ENCODE measurements around the gene CFB. TPM values are rescaled to one million over a fixed set of nuclear protein-coding genes. Genes with fewer than 3 reads are reported as not detected.

Gene CFB
- total and polyA plus RNA-seq, 2 donors (not counting 3 experiments of a cell fraction or from before 2014, with no cell fraction given) = 0.87 to 1.5 TPM

- ChIA-PET POLR2A (no interaction called here), CTCF (no interaction called here)
- H3K9me1 ChIP-seq (replicated peaks; ENCODE audit: control insufficient read depth, extremely low read depth, insufficient read depth, low read length) = no peaks in the 10 kb centered on the region
- FAIRE-seq (no peak), DNase-seq (ENCODE audit: low read depth, low spot score) (no peak)
- H3K9me3 ChIP-seq (replicated peaks; ENCODE audit: control insufficient read depth, insufficient read depth, low read length) = no peaks in the 10 kb centered on the region
- H2AFZ ChIP-seq (ENCODE audit: low read depth, low read length) = no peak overlapping the region
- peaks cover 3% of the 10 kb centered on the region for H3K4me1 ChIP-seq (ENCODE audit: control insufficient read depth, extremely low read depth, insufficient read depth, low read length)
- no peak overlapping the region for H3K27ac ChIP-seq (ENCODE audit: insufficient read depth, low read depth, low read length)
- H3K4me2 ChIP-seq (ENCODE audit: insufficient read depth, low read length) = no peak overlapping the region
- no peak overlapping the region for H3K4me3 ChIP-seq (replicated peaks in 1 of 3; ENCODE audit: insufficient read depth in 1 of 3, low read depth in 1 of 3, low read length in 3 of 3)
- no peak for TF ChIP-seq MAX (IDR thresholded peaks at IDR 0.05; ENCODE audit: insufficient read depth, insufficient read length)
- TF ChIP-seq JUN (IDR thresholded peaks at IDR 0.05; ENCODE audit: borderline replicate concordance, insufficient read depth, insufficient read length, low read depth) = no peak
- TF ChIP-seq GATA2 (IDR thresholded peaks at IDR 0.05; ENCODE audit: insufficient read depth, insufficient read length, low read depth, low read length) = no peak
- no peak for TF ChIP-seq POLR2A (IDR thresholded peaks at IDR 0.05; ENCODE audit: low read depth, low read length)
- no peak for TF ChIP-seq MYC (IDR thresholded peaks at IDR 0.05; ENCODE audit: low read depth, low read length)
- no peak for TF ChIP-seq CTCF (IDR thresholded peaks at IDR 0.05; ENCODE audit: extremely low read depth in 1 of 2, insufficient read depth in 1 of 2, low read depth in 1 of 2, low read length in 2 of 2)
- no peak for TF ChIP-seq EZH2 (IDR thresholded peaks at IDR 0.05; ENCODE audit: borderline replicate concordance, low read depth, low read length, severe bottlenecking)
- no peak for TF ChIP-seq POLR2AphosphoS5 (IDR thresholded peaks at IDR 0.05; ENCODE audit: insufficient read depth, low read depth, low read length)
- TF ChIP-seq FOS (IDR thresholded peaks at IDR 0.05; ENCODE audit: borderline replicate concordance, insufficient read depth, low read length) = no peak
- no peaks in the 10 kb centered on the region for H3K36me3 ChIP-seq (ENCODE audit: control insufficient read depth in 2 of 2, extremely low read depth in 1 of 2, insufficient read depth in 2 of 2, low read length in 2 of 2)
- H4K20me1 ChIP-seq (replicated peaks; ENCODE audit: control insufficient read depth, extremely low read depth, insufficient read depth, low read length) = no peaks in the 10 kb centered on the region
- dilution Hi-C loops (cut with MboI; ENCODE audit: extremely low pct_ligation_motif_present, low sequenced_read_pairs) (no loop called here), intact Hi-C loops (cut with micrococcal nuclease) (no loop called here)
- BruUV-seq (replicated peaks) = no TSS peak
- no peaks in the 10 kb centered on the region for H3K79me2 ChIP-seq (ENCODE audit: control insufficient read depth, insufficient read depth, low read length)
- no peaks in the 10 kb centered on the region for H3K27me3 ChIP-seq (ENCODE audit: control insufficient read depth in 2 of 2, insufficient read depth in 2 of 2, low read length in 2 of 2)
- no peak overlapping the region for H3K9ac ChIP-seq (replicated peaks; ENCODE audit: extremely low read depth, insufficient read depth, low read length)
These were observed 33.9 kb upstream of the CFB start for GRCh38 chr6:31911826-31912585.
